ENCODE measurements around the gene FAM180B.
"Not testable (repeated sequence)": the region's sequence is repeated elsewhere in the genome, so short reads cannot be mapped to it uniquely, and the experiment has no call there.

FAM180B gene

DNA sequence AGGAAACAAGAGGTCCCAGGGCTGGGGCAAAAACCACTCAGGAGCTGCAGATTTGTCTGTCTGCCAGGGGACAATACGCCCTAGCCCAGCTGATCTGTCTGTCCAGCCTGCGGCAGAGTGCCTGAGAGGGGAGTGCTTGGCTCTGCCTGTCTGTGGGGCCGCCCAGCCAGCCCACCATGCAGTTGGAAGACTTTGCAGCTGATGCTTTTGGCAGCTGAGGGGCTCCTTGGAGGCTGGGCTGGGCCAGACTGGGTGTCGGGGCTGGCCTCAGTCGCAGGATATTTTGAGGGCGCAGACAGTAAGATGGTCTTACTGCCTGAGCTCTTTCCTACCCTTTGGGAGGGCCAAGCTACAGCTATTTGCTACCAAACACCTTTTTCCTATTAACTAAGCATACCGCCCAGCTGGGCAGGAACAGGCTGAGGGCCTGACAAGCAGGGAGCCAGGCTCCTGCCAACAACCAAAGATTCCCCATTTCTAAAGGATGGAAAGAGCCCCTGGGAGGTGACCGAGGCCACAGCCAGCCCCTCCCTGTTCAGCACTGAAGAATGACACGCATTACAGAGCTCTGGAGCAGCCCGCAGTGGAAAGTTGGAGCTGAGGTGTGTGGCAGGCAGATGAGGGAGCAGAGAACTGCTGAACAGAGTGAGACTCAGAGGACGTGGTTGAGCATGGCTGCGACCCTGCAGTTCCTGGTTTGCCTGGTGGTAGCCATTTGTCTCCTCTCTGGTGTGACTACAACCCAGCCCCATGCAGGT is at the start of gene FAM180B:
FAM180B (plus strand) TSS at position 581 of the 758 bp plus-strand sequence; CDS start at position 672, 91 bp downstream.
- no peak for DNase-seq (ENCODE audit: low read depth in 2 of 2)

GRCh38 chr11:47536915-47537314 is 49.6 kb upstream of the FAM180B start:
- DNase-seq (ENCODE audit: low read depth in 2 of 2) = no peak

- no peak for DNase-seq (ENCODE audit: low read depth in 2 of 2)
These were observed 47.5 kb upstream of the FAM180B start for GRCh38 chr11:47538741-47539565.

- DNase-seq (ENCODE audit: low read depth in 2 of 2) = no peak
These were observed 46.8 kb upstream of the FAM180B start for GRCh38 chr11:47539681-47540039.

DNA sequence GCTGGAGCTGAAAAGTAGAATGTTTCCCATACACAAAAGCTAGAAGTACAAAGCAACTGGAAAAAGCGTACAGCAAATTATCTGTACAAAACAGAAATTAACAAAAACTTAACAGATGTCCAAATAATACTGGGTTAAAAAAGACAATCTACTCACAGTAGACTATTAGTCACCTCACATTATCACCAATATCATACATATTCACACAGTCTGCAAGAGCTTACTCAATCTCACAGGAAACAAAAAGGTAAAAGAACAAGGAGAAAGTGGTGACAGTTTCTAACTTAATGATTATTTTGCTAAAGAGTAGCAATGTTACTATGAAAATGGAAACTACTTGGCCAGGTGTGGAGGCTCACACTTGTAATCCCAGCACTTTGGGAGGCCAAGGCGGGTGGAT is 45.4 kb upstream of the FAM180B start:
- no peak for DNase-seq (ENCODE audit: low read depth in 2 of 2)

DNA sequence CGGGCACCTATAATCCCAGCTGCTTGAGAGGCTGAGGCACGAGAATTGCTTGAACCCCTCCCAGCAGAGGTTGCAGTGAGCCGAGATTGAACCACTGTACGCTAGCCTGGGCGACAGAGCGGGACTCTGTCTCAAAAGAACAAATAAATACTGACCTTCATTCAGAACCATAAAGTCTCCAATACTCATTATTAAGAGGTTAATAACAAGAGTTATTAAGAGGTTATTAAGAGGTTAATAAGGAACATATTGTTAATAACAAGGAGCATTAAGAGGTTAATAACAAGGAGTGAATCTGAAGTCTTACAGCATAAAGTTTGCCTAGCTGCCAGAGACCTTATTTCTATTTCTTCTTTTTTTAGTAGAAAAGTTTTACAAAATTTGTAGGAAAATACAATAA is 41.2 kb upstream of the FAM180B start:
- DNase-seq (ENCODE audit: low read depth in 2 of 2) = no peak

DNA sequence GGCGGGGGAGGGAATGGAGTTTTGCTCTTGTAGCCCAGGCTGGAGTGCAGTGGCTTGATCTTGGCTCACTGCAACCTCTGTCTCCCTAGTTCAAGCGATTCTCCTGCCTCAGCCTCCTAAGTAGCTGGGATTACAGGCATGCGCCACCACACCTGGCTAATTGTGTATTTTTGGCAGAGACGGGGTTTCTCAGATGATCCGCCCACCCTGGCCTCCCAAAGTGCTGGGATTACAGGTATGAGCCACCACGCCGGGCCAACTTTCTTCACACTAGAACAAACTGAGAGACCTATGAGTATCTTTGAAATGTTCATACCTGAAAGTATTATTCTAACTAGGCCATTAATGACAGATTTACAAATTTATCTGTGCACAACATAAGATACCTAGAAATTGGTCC is 40.2 kb upstream of the FAM180B start:
- DNase-seq (ENCODE audit: low read depth in 2 of 2) = not testable (repeated sequence)

- no peak for DNase-seq (ENCODE audit: low read depth in 2 of 2)
These were observed 36.0 kb upstream of the FAM180B start for GRCh38 chr11:47550288-47551047.

- no peak for DNase-seq (ENCODE audit: low read depth in 2 of 2)
These were observed 35.4 kb upstream of the FAM180B start for GRCh38 chr11:47551086-47551485.

GRCh38 chr11:47552056-47552565 is 34.4 kb upstream of the FAM180B start:
- DNase-seq (ENCODE audit: low read depth in 2 of 2) = no peak

GRCh38 chr11:47552566-47553405 is 33.7 kb upstream of the FAM180B start, which contains the start of gene CELF1:
Gene CELF1 (minus strand): TSS chr11:47553132. CDS start chr11:47499523, 53,609 bp downstream.
- peak; percentile 87 to 92 for DNase-seq (ENCODE audit: low read depth in 2 of 2)

GRCh38 chr11:47553406-47553743 is 33.1 kb upstream of the FAM180B start:
- no peak for DNase-seq (ENCODE audit: low read depth in 2 of 2)

DNA sequence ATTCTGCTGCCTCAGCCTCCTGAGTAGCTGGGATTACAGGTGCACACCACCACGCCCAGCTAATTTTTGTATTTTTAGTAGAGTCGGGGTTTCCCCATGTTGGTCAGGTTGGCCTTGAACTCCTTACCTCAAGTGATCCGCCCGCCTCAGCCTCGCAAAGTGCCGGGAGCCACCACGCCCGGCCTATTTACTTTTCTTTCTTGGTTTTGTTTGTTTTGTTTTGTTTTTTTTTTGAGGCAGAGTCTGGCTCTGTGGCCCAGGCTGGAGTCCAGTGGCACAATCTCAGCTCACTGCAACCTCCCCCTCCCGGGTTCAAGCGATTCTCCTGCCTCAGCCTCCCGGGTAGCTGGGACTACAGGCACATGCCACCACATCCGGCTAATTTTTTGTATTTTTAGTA is 29.5 kb upstream of the FAM180B start:
- not testable (repeated sequence) for DNase-seq (ENCODE audit: low read depth in 2 of 2)

- DNase-seq (ENCODE audit: low read depth in 2 of 2) = no peak
These were observed 27.8 kb upstream of the FAM180B start for GRCh38 chr11:47558695-47559094.

- no peak for DNase-seq (ENCODE audit: low read depth in 2 of 2)
These were observed 26.1 kb upstream of the FAM180B start for GRCh38 chr11:47560426-47560825.

GRCh38 chr11:47562393-47562792 is 24.1 kb upstream of the FAM180B start:
- DNase-seq (ENCODE audit: low read depth in 2 of 2) = not testable (repeated sequence)

- DNase-seq (ENCODE audit: low read depth in 2 of 2) = not testable (repeated sequence)
These were observed 22.1 kb upstream of the FAM180B start for GRCh38 chr11:47564366-47564765.

GRCh38 chr11:47564933-47565339 is 21.5 kb upstream of the FAM180B start:
- no peak for DNase-seq (ENCODE audit: low read depth in 2 of 2)

GRCh38 chr11:47565340-47566148 is 20.9 kb upstream of the FAM180B start, which contains the start of gene PTPMT1:
Gene PTPMT1 (plus strand): TSS chr11:47565599. CDS start chr11:47565623, 24 bp downstream.
- DNase-seq (ENCODE audit: low read depth in 2 of 2) = peak; percentile 51 to 59

GRCh38 chr11:47566149-47566698 is 20.3 kb upstream of the FAM180B start:
- DNase-seq (ENCODE audit: low read depth in 2 of 2) = no peak

Measured in stimulated activated CD4-positive, alpha-beta T cell treated with anti-CD3 and anti-CD28 coated beads, Interleukin-15, amount 100 ng/mL, for 48 hours (primary cell).